ENCODE results near the gene KICS2. TPM values are rescaled to one million over a fixed set of nuclear protein-coding genes. Genes with fewer than 3 reads are reported as not detected.
"Not testable (repeated sequence)": the region's sequence is repeated elsewhere in the genome, so short reads cannot be mapped to it uniquely, and the experiment has no call there.

Gene KICS2
- total and polyA plus RNA-seq, 10 donors: 6.6 to 26.2 (median 13.7) TPM

DNA sequence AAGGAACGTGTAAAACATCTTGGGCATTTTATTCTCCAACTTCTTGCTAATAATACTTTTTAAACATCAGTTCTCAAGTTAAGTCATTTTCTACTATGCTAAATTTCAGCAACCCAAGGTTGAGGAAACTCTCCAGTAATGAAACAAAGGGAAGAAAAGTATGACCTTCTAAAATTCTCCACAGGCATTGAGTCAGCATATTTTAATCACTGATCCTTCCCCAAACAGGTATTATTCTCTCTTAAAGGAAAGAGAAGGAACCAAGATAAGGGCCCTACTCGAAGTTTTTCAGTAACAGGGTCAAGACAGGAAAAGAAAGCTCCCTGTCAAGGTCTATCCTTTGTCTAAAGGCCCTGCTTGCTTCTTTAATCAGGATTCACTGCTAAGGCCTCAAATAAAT, 3.0 kb downstream of the KICS2 start:
- intact Hi-C loops (cut with DNase I; ENCODE audit: low total_unique reads): no loop called here
- WGBS, 5 donors: 14 to 32% (median 19%) methylated on average over 2 of the region's 2 CpGs
- H3K27me3 ChIP-seq (replicated peaks in 1 of 7): no peaks in the 10 kb centered on the region
- H3K4me1 ChIP-seq: peaks cover 9 to 47% (median 35%) of the 10 kb centered on the region in 6 donors
- no peak for DNase-seq
- TF ChIP-seq, protein P1, sequence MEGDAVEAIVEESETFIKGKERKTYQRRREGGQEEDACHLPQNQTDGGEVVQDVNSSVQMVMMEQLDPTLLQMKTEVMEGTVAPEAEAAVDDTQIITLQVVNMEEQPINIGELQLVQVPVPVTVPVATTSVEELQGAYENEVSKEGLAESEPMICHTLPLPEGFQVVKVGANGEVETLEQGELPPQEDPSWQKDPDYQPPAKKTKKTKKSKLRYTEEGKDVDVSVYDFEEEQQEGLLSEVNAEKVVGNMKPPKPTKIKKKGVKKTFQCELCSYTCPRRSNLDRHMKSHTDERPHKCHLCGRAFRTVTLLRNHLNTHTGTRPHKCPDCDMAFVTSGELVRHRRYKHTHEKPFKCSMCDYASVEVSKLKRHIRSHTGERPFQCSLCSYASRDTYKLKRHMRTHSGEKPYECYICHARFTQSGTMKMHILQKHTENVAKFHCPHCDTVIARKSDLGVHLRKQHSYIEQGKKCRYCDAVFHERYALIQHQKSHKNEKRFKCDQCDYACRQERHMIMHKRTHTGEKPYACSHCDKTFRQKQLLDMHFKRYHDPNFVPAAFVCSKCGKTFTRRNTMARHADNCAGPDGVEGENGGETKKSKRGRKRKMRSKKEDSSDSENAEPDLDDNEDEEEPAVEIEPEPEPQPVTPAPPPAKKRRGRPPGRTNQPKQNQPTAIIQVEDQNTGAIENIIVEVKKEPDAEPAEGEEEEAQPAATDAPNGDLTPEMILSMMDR (IDR thresholded peaks at IDR 0.05 in 8 of 11, conservative IDR thresholded peaks at IDR 0.05 in 3 of 11): no peak
- TF ChIP-seq POLR2A (IDR thresholded peaks at IDR 0.05): no peak
- no peak for TF ChIP-seq POLR2AphosphoS5 (IDR thresholded peaks at IDR 0.05)
- peaks cover 0 to 16% (median 4%) of the 10 kb centered on the region in 6 donors for H3K36me3 ChIP-seq
- H3K9me3 ChIP-seq: no peaks in the 10 kb centered on the region
- no peak overlapping the region for H3K4me3 ChIP-seq
- peak overlapping the region; percentile 15 to 75 (median 50) for H3K27ac ChIP-seq

DNA sequence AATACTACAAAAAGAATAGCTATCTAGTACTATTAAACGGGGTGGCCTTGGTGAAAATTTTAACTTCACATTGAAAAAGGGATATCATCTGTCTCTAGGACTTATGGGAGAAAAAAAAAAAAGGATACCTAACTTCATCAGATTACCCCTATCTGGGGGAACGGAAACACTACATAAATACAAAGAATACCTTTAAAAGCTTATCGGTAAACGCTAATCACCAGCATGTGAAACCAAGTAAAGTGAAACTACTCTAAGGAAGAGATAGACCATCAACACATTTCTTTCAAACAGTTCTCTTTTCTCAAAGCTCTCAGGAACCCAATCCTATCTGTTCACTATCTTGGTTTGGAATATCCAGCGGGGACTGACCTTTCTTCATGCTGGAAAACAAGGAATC, 3.5 kb downstream of the KICS2 start:
- Histone ChIP-seq H3K27ac (peak overlapping the region; percentile 15 to 75 (median 50)), H3K36me3 (peaks cover 0 to 21% (median 5%) of the 10 kb centered on the region in 6 donors), H3K9me3 (no peaks in the 10 kb centered on the region), H3K4me1 (peaks cover 9 to 47% (median 35%) of the 10 kb centered on the region in 6 donors), H3K4me3 (no peak overlapping the region), H3K27me3 (replicated peaks in 1 of 7) (no peaks in the 10 kb centered on the region)
- no peak for DNase-seq
- intact Hi-C loops (cut with DNase I; ENCODE audit: low total_unique reads): no loop called here
- TF ChIP-seq POLR2AphosphoS5 (IDR thresholded peaks at IDR 0.05) (no peak), POLR2A (IDR thresholded peaks at IDR 0.05) (no peak)
- TF ChIP-seq, protein P1 (IDR thresholded peaks at IDR 0.05 in 8 of 11, conservative IDR thresholded peaks at IDR 0.05 in 3 of 11): no peak
- 39 to 56% (median 43%) methylated on average over 5 of the region's 5 CpGs for WGBS, 5 donors

DNA sequence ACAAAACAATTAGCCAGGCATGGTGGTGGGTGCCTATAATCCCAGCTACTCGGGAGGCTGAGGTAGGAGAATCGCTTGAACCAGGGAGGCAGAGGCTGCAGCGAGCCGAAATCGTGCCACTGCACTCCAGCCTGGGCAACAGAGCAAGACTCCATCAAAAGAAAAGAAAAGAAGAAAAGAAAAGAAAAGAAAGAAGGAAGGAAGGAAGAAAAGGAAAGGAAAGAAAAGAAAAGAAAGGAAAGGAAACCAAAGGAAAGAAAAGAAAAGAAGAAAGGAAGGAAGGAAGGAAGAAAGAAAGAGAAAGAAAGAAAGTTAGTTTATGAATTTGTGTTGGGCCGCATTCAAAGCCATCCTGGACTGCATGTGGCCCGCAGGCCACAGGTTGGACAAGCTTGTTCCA, 4.5 kb downstream of the KICS2 start:
- intact Hi-C loops (cut with DNase I; ENCODE audit: low total_unique reads): not testable (repeated sequence)

DNA sequence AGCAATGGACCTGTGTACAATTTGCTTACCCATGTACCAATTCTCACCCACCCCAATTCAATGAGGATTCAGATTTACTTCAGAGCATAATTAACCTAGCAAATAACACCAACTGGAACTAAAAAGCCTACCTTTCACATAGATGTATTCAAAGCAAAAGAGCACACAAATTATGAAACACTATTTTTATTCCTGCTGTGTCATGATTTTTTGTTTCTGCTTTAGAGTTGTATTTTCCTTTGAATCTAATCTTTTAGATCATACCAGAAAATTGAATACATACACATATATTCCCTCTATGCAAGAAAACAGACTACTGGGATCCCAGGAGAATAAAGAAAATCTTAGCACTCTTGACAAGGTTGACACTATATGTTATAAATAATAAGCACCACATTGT, 5.9 kb downstream of the KICS2 start:
- Histone ChIP-seq H3K36me3 (peaks cover 0 to 45% (median 13%) of the 10 kb centered on the region in 6 donors), H3K4me1 (peaks cover 6 to 36% (median 26%) of the 10 kb centered on the region in 6 donors), H3K4me3 (no peak overlapping the region), H3K27ac (no peak overlapping the region), H3K27me3 (replicated peaks in 1 of 7) (no peaks in the 10 kb centered on the region), H3K9me3 (no peaks in the 10 kb centered on the region)
- intact Hi-C loops (cut with DNase I; ENCODE audit: low total_unique reads): no loop called here
- DNase-seq: no peak
- TF ChIP-seq, protein P1 (IDR thresholded peaks at IDR 0.05 in 8 of 11, conservative IDR thresholded peaks at IDR 0.05 in 3 of 11): no peak
- no peak for TF ChIP-seq POLR2AphosphoS5 (IDR thresholded peaks at IDR 0.05)

More for the DNA sequence above, 4.5 kb downstream of the KICS2 start:
- 92 to 98% (median 97%) methylated on average over 7 of the region's 7 CpGs for WGBS, 5 donors
- H3K4me3 ChIP-seq; H3K9me3 ChIP-seq; DNase-seq; H3K27me3 ChIP-seq (replicated peaks in 1 of 7): not testable (repeated sequence)
- H3K36me3 ChIP-seq: peaks cover 0 to 31% (median 9%) of the 10 kb centered on the region in 6 donors
- peak overlapping the region in 2 of 8 donors; percentile 8 to 45 for H3K27ac ChIP-seq
- H3K4me1 ChIP-seq: peaks cover 9 to 44% (median 33%) of the 10 kb centered on the region in 6 donors

Data from spleen (tissue), 11 donors.